GM23338 (cell line): Measurements from ENCODE around the gene SUMF1. TPM values are rescaled to one million over a fixed set of nuclear protein-coding genes. Genes with fewer than 3 reads are reported as not detected.

ENCODE experiments used
- ATAC-seq: fragments of 200-7000 bp; cut with Tn5 transposase; 3 replicates; pipeline ENCODE4 v1.9.1; 2020
- DNase-seq: peaks from one replicate; pipeline ENCODE4 v3.0.0-alpha.2; 2015; ENCODE audit warnings: low spot score
- H2AFZ ChIP-seq: fragments of 200-600 bp; sonication (generic); 2 replicates; pipeline ENCODE4 v1.8.0; 2016; ENCODE audit warnings: antibody characterized with exemption, mild to moderate bottlenecking, moderate library complexity
- H3F3A ChIP-seq: fragments of 200-600 bp; sonication (generic); replicated peaks from 2 replicates; pipeline ENCODE4 v1.8.0; 2017; ENCODE audit warnings: antibody characterized with exemption, mixed run types, low read depth
- H3K27ac ChIP-seq: fragments of 200-600 bp; sonication (generic); 2 replicates; pipeline ENCODE4 v1.6.1; 2016; ENCODE audit warnings: low read depth
- H3K27me3 ChIP-seq: fragments of 200-600 bp; sonication (generic); 2 replicates; pipeline ENCODE4 v1.8.0; 2016; ENCODE audit warnings: mild to moderate bottlenecking, mixed run types, moderate library complexity; ENCODE audit not compliant: insufficient read depth
- H3K36me3 ChIP-seq: fragments of 200-600 bp; sonication (generic); 2 replicates; pipeline ENCODE4 v1.8.0; 2016; ENCODE audit warnings: mild to moderate bottlenecking; ENCODE audit not compliant: insufficient read depth
- H3K4me1 ChIP-seq: fragments of 200-600 bp; sonication (generic); 2 replicates; pipeline ENCODE4 v1.8.0; 2016; ENCODE audit warnings: mild to moderate bottlenecking, moderate library complexity; ENCODE audit not compliant: insufficient read depth
- H3K4me2 ChIP-seq: fragments of 200-600 bp; sonication (generic); 2 replicates; pipeline ENCODE4 v1.7.1; 2017; ENCODE audit warnings: mixed run types
- H3K4me3 ChIP-seq: fragments of 200-600 bp; sonication (generic); 2 replicates; pipeline ENCODE4 v1.6.1; 2016; ENCODE audit warnings: mixed run types
- H3K79me2 ChIP-seq: fragments of 200-600 bp; sonication (generic); replicated peaks from 2 replicates; pipeline ENCODE4 v1.8.0; 2017; ENCODE audit warnings: mild to moderate bottlenecking; ENCODE audit not compliant: insufficient read depth
- H3K9me2 ChIP-seq: fragments of 200-600 bp; sonication (generic); 2 replicates; pipeline ENCODE4 v1.8.0; 2017; ENCODE audit not compliant: insufficient read depth
- H4K20me1 ChIP-seq: fragments of 200-600 bp; sonication (generic); replicated peaks from 2 replicates; pipeline ENCODE4 v1.8.0; 2017; ENCODE audit warnings: mild to moderate bottlenecking; ENCODE audit not compliant: insufficient read depth
- H3K27ac Mint-ChIP-seq: 2 replicates; pipeline ENCODE4 v1.8.0; 2020; ENCODE audit warnings: inconsistent platforms, mild to moderate bottlenecking, moderate library complexity, mixed read lengths
- H3K27me3 Mint-ChIP-seq: 3 replicates; pipeline ENCODE4 v1.8.0; 2022; ENCODE audit warnings: low read depth, mild to moderate bottlenecking, moderate library complexity, mixed read lengths, inconsistent platforms; ENCODE audit not compliant: insufficient read depth, poor library complexity
- H3K36me3 Mint-ChIP-seq: 3 replicates; pipeline ENCODE4 v1.8.0; 2021; ENCODE audit warnings: low read depth, mild to moderate bottlenecking, inconsistent platforms, moderate library complexity, mixed read lengths
- H3K4me1 Mint-ChIP-seq: 3 replicates; pipeline ENCODE4 v1.8.0; 2020; ENCODE audit warnings: mild to moderate bottlenecking, inconsistent platforms, mixed read lengths
- H3K4me3 Mint-ChIP-seq: 3 replicates; pipeline ENCODE4 v1.8.0; 2021; ENCODE audit warnings: moderate library complexity, mild to moderate bottlenecking, inconsistent platforms, mixed read lengths
- H3K9me3 Mint-ChIP-seq: 3 replicates; pipeline ENCODE4 v1.8.0; 2020; ENCODE audit warnings: moderate library complexity, mild to moderate bottlenecking, inconsistent platforms, mixed read lengths
- CREB1 ChIP-seq: fragments of 250-450 bp; sonication (Bioruptor Pico); IDR thresholded peaks from 2 replicates; pipeline ENCODE4 v1.5.0; 2020; ENCODE audit warnings: low read depth, mild to moderate bottlenecking, moderate library complexity
- CTCF ChIP-seq, 2 experiments: fragments of 200-600 bp in 1 of 2; sonication (generic) in 1 of 2; conservative IDR thresholded peaks; 2 replicates each; pipeline versions ENCODE4 v1.5.1 to v1.6.1; 2016 to 2017; ENCODE audit warnings: antibody characterized with exemption in 2 of 2, low read depth in 2 of 2, mild to moderate bottlenecking in 2 of 2, moderate library complexity in 1 of 2
- ETS1 ChIP-seq: IDR thresholded peaks from 2 replicates; pipeline ENCODE4 v1.6.1; 2016; ENCODE audit warnings: antibody characterized with exemption
- EZH2 ChIP-seq: fragments of 200-600 bp; sonication (generic); IDR thresholded peaks from one replicate; pipeline ENCODE4 v1.8.0; 2017; ENCODE audit warnings: antibody characterized with exemption, mild to moderate bottlenecking, low read depth; ENCODE audit not compliant: unreplicated experiment
- EZH2phosphoT487 ChIP-seq: fragments of 200-600 bp; sonication (generic); IDR thresholded peaks from one replicate; pipeline ENCODE4 v1.8.1; 2018; ENCODE audit warnings: antibody characterized with exemption; ENCODE audit not compliant: unreplicated experiment
- JUNB ChIP-seq: IDR thresholded peaks from one replicate; pipeline ENCODE4 v1.6.1; 2016; ENCODE audit warnings: antibody characterized with exemption; ENCODE audit not compliant: unreplicated experiment
- NANOG ChIP-seq: IDR thresholded peaks from 2 replicates; pipeline ENCODE4 v1.6.1; 2016; ENCODE audit warnings: antibody characterized with exemption, borderline replicate concordance
- POLR2AphosphoS5 ChIP-seq: IDR thresholded peaks from 2 replicates; pipeline ENCODE4 v1.6.1; 2016; ENCODE audit warnings: antibody characterized with exemption, low read depth
- REST ChIP-seq: IDR thresholded peaks from one replicate; pipeline ENCODE4 v1.6.1; 2018; ENCODE audit warnings: antibody characterized with exemption; ENCODE audit not compliant: unreplicated experiment
- STAT1 ChIP-seq: IDR thresholded peaks from one replicate; pipeline ENCODE4 v1.6.1; 2016; ENCODE audit warnings: antibody characterized with exemption; ENCODE audit not compliant: unreplicated experiment
- ZNF114 ChIP-seq: fragments of 250-450 bp; sonication (Bioruptor Pico); IDR thresholded peaks from 2 replicates; pipeline ENCODE4 v1.5.0; 2020; ENCODE audit warnings: mild to moderate bottlenecking, moderate library complexity
- ZNF331 ChIP-seq: fragments of 250-450 bp; sonication (Bioruptor Pico); IDR thresholded peaks from 2 replicates; pipeline ENCODE4 v1.5.0; 2020; ENCODE audit warnings: low read depth, mild to moderate bottlenecking, moderate library complexity
- ZNF462 ChIP-seq: fragments of 250-450 bp; sonication (Bioruptor Pico); IDR thresholded peaks from 2 replicates; pipeline ENCODE4 v1.5.0; 2020; ENCODE audit warnings: mild to moderate bottlenecking, moderate library complexity
- polyA plus RNA-seq: library from polyadenylated mRNA; unstranded; fragments of >200 nt; fragmentation: Nextera tagmentation; extraction: Ambion mirVana; gene quantifications from 2 replicates; pipeline ENCODE4 v1.2.1, GENCODE V29; 2016
- total RNA-seq: library from RNA; depleted of rRNA; stranded (reverse); fragments of >200 nt; shearing (Covaris generic); gene quantifications from 2 replicates; pipeline ENCODE4 v1.2.3, GENCODE V29; 2014

SUMF1 gene
- total and polyA plus RNA-seq, 2 experiments from 2014 or later: 6.9 to 20.3 TPM

GRCh38 chr3:4355401-4356219, 111.5 kb downstream of the SUMF1 start:
- Histone ChIP-seq H3K9me2 (no peaks in the 10 kb centered on the region), H2AFZ (no peak overlapping the region), H3K4me1 (no peaks in the 10 kb centered on the region), H3K4me3 (no peak overlapping the region), H3K27ac (no peak overlapping the region), H3K36me3 (no peaks in the 10 kb centered on the region), H3K4me2 (no peak overlapping the region), H3F3A (no peaks in the 10 kb centered on the region), H3K27me3 (no peaks in the 10 kb centered on the region), H4K20me1 (no peaks in the 10 kb centered on the region), H3K79me2 (no peaks in the 10 kb centered on the region)
- no peaks in the 10 kb centered on the region for H3K27me3 Mint-ChIP-seq
- H3K9me3 Mint-ChIP-seq: no peaks in the 10 kb centered on the region
- DNase-seq: no peak
- no peak overlapping the region for H3K4me3 Mint-ChIP-seq
- no peak overlapping the region for H3K27ac Mint-ChIP-seq
- H3K36me3 Mint-ChIP-seq: no peaks in the 10 kb centered on the region
- H3K4me1 Mint-ChIP-seq: no peaks in the 10 kb centered on the region; the same call in 2 of the 3 replicates
- no peak for ATAC-seq
- TF ChIP-seq STAT1 (no peak), EZH2 (no peak), ZNF114 (no peak), CTCF (conservative IDR thresholded peaks at IDR 0.05; ENCODE audit: low read depth in 2 of 2) (no peak), CREB1 (CRISPR knock-in tag) (no peak), POLR2AphosphoS5 (no peak), JUNB (no peak), ETS1 (no peak), EZH2phosphoT487 (no peak), ZNF331 (CRISPR knock-in tag) (no peak), ZNF462 (CRISPR knock-in tag) (no peak), NANOG (no peak), REST (no peak)
